HG02763 (cell line): ENCODE measurements around the gene MTRF1L.

Experiments
- ATAC-seq: cut with Tn5 transposase; IDR thresholded peaks from one replicate; pipeline ENCODE4 v1.9.1; 2021; ENCODE audit warnings: mild to moderate bottlenecking, moderate library complexity; ENCODE audit not compliant: unreplicated experiment

MTRF1L gene, protein sequence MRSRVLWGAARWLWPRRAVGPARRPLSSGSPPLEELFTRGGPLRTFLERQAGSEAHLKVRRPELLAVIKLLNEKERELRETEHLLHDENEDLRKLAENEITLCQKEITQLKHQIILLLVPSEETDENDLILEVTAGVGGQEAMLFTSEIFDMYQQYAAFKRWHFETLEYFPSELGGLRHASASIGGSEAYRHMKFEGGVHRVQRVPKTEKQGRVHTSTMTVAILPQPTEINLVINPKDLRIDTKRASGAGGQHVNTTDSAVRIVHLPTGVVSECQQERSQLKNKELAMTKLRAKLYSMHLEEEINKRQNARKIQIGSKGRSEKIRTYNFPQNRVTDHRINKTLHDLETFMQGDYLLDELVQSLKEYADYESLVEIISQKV

DNA sequence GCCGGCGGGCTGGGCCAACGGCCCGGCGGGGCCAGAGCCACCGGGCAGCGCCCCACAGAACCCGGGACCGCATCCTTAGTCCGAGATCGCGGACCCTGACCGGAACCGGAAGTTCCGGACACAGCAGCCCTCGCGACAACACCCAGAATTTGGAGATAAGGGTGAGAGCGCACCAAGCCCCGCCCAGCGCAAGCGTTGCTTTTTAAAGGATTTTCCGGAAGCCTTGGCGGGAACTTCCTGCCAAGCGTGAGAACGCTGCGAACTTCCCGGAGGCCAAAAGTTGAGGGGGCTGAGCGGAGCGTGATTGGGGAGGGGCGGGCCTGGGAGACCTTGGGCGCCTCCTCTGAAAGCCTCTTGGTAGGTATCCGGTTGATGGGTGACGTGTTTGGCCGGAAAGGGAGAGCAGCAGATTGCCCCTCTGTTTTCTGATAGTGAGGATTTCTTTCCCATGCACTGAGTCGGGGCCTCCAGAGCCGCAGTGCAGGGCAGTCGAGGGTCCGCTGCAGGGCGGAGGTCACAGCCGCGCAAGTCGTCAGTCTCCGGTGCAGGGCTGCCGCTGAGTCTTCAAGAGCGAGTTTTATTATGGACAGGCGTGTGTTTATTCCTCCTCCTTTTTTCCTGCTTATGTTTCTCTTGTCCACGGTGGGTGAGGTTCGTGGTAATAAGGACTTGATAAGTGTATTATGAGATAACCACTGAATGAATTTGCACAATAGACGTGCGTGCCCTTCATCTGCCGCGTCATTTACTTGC lies at the start of gene MTRF1L:
Gene MTRF1L (minus strand): TSS at position 97 of the 753 bp plus-strand sequence. CDS start 24 bp downstream, at position 73.
- peak; percentile 98 for ATAC-seq

DNA sequence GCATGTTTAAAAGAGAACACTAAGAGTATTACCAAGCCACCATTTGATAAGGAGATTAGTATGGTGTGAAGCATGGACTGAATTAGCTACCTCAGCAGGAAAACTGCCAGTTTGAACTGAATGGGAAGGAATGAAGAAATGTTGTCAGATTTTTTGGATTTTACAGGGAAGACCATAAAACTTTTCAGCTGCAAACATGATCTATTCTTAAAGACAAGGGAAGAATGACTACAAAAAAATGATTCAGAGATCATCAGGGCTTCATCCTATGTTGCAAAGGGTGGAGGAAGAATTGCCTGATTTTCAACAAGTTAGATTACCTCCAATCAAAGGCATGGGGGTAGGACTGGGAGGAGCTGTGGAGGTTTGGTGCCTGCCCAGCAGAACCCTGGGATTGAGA lies 49.3 kb upstream of the MTRF1L start:
- ATAC-seq: no peak

DNA sequence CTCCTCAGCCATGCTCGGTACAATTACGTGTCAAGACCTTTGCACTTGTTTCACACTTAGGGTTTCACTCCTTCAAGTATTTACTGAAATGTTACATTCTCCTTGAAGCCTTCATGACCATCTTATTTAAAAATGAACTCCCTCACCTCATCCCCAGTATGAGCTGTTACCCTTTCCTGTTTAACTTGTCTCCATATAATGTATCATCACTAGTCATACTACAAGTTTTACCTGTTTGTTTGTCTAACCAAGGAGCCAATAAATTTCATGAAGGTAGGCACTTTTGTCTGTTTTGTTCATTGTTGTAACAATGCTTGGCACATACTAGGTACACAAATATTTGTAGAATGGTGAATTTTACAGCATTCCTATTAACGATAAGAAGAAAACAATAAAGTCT lies 46.1 kb upstream of the MTRF1L start:
- no peak for ATAC-seq

DNA sequence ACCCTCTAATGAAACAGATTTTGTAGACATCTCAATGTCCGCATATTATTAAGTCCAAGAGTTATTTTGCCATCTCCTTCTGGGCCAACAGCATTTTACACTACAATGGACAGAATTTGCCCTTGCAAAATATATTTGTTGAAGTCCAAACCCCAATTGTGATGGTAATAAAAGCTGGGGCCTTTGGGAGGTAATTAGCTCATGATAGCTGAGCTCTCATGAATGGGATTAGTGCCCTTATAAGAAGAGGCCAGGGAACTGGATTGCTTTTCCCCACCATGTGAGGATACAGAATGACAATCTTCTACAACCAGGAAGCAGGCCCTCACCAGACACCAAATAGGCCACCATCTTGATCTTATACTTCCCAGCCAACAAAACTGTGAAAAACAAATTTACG lies 44.9 kb upstream of the MTRF1L start:
- ATAC-seq: no peak

DNA sequence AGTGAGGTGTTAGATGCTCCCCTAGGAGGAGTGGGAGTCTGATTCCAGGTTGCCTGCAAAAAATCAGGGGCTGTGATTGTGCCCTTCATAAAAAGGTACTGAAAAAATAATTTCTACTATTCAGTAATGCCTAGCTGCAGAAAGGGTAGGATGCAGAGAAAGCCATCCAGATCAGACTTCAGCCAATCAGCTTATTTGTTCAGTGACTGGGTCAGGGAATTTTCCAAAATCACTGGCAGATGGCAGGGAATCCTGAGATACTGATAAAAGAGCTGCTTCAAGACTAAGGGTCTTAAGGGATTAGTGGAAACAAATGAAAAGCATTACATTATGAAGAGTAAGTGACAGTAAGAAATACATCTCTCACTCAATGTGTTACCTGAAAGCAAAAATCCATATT lies 42.8 kb upstream of the MTRF1L start:
- ATAC-seq: no peak

DNA sequence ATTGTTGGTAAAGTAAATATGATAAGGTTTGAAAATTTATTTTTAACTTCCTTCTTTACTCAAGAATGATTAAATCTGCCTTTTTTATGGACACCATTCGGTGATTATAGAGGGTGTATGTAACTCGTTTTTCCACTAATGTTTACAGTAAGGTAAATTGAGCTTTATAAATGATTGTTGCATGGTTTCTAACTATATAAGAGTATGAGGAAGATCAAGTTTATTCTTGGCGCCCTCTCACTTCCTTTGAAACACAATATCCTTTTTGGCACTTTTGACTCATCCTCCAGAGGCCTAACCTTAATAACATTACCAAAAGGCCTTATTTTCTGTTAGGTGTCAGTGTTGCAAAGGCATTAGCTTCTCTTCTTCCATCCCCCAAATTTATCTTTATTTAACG lies 41.8 kb upstream of the MTRF1L start:
- no peak for ATAC-seq

DNA sequence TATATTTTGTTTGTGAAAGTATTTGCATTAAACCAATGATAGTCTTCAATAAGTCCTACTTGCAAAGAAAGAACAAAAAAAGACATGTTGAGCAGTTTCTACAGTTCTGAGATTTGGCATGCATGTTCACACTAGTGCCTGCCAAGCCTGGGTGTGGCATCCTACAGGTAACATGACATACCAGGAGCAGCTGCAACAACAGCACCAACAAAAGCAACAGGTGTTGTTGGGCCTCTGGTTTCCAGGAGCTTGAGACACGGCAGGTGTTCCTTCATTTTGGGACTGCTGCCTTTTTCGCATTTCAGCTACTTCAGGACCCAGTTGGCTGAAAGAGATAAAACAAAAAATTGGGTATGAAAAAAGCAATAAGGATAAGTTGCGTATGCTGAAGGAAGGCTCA lies 41.2 kb upstream of the MTRF1L start:
- ATAC-seq: no peak

DNA sequence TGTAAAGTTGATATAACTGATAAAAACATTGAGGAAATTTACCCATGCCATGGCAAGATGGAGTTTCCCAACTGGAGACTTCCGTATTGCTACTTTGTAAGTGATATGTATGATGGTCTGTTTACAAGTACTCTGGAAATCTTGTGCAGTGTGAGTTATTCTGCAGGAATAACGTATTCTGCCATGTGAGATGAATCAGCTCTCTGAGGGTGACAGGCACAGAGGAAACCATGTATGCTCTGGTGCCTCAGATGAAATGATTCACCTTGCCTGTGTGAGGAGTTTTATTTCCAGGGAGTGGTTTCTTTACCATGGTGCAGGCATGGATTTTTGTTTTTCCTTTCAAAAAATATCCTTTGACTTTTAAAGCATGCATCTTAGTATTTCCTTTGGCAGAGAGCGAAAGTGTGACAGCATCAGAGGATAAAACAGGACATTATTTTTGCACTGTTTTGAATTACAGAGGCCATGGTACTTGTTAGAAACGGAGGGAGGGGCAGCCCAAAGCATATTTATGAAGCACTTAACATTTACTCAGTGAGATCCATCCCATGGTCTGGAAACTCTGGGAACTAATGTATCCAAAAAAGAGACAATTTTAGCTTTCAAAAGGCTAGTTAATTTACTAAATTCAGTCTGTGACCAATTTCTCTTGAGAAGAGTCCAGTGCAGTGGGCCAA lies 36.0 kb upstream of the MTRF1L start:
- no peak for ATAC-seq

DNA sequence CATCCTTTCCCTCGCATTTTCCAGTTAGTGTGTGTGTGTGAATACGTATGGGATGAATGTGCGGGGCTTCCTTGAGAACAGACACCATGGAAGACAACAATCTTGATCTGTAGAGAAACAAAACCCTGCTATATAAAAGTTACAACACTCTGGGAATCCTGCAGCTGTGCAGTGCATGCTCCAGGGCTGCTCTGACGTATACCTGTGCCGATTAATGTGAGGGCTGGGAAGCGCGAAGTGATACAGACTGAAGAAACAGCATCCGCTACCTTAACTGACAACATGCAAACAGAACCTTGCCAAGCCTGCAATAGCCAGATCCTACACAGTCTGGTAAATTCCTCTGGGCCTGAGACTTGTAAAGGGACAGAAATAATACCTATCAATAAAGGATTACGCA lies 31.6 kb upstream of the MTRF1L start:
- ATAC-seq: no peak

DNA sequence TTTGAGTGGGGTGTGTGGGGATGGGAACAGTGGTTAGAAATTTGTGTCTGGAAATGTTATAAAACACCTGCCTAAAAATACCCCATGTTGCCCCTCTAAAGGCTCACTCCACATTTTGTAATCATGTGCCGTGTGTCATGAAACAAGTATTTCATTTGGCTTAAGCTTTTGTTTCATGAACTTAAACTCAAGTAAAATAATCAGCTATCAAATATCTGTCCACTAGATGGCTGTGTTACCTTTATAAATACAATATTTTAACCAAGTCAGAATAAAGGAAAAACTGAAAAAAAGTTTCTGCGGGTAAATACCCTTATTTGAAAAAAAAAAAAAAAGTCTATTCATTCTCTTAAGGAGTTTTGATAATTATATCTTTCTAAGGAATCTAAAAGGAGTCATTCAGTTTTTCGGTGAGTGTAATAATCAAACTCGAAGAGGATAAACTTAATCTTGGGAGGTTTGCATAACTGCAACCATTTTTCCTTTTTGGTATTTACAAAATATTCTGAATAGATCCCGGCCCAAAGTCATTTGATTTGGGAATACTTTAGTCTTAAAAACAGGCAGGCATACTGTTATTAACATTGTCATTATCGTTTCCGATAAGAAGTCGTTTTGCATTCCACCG lies 29.9 kb upstream of the MTRF1L start:
- ATAC-seq: no peak

DNA sequence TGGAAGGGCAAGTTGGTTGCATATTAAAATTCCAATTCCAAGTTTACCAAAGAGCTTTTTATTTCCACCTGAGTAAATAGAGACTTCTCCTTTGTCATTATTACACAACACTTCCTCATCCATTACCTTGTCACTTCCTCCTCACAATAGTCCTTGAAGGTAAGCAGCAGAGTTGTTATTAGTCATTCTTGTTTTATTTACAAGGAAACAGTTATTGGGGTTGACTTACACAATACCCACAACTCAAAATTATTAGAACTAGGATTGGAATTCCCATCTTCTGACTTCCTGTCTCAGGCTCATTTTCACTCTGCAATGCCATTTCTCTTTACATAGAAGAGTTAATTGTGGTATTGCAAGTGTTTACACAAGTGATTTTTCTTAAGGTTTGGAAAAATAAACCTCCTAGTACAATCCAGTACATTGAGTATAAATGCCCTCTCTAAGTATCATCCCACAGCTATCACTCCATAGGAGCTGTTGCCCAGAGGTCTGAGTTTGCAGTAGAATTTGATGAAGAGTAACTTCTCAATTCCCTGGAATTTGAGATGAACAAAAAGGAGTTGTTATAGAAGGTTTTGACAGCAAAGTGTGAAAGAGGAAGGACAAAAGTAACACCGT lies 28.9 kb upstream of the MTRF1L start:
- ATAC-seq: no peak

DNA sequence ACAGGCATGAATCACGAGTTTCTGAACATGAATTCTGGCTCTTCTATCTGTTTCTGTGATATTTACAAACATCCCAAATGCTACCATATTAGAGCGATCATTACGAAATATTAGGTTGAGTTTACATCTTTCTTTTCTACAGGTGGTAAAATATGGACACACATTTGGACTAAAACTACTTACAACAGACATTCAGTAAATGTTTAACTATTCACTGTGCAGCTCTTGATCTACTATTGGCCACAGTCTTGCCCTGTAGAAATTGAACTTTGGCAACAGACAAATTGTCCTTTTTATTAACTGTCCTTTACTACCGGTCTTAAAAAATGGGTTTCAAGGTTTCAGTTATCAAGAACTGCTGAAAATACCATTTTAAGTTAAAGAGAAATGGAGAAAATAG lies 26.5 kb upstream of the MTRF1L start:
- ATAC-seq: no peak

DNA sequence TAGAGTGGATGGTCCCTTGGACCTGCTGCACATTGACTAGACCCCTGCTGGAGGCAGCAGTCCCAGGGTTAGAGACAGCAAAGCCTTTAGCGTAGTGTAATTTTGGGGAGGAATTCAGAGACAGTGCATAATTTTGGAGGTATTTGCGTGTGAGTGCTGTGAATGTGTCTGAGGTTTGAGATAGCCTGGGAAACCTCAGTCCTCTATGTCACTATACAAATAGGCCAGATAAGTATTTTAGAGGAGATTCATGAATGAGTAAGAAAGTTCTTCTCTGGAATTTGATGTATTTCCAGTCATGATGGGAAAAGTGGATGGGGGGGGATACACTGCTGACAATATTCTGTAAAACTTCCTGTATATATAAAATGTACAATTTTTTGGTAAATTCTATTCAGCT lies 25.8 kb upstream of the MTRF1L start:
- ATAC-seq: no peak

DNA sequence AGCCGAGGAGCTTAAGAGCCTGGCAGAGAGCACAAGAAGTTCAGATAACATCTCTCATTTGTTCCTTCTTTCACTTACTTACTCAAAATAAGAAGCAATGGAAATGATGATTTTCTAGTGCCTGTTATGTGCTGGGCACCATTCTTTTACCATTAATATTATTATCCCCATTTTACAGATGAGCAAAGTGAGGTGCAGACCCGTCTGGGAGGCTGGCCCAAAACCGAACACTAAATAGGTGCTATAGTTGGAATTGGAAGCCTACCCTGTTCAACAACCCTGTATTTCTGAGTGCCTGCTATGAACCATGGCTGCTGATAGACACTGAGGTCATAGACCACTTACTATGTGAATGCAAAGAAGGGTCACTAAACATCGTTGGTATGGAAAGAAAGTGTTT lies 25.0 kb upstream of the MTRF1L start:
- no peak for ATAC-seq

DNA sequence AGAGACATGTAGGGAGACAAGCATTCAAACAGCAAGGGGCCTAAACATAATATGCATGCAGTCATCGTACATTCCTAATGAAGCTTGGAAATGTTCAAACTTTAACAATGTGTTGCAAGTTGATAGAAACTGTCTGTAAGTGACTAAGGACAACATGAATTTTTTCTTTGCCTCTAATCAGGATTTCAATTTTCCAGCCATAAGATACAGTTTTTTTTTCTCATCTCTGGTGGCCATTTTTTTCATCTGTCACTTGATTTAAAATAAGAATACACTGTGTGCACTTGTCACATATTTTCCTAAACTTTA lies 22.2 kb upstream of the MTRF1L start:
- ATAC-seq: no peak

DNA sequence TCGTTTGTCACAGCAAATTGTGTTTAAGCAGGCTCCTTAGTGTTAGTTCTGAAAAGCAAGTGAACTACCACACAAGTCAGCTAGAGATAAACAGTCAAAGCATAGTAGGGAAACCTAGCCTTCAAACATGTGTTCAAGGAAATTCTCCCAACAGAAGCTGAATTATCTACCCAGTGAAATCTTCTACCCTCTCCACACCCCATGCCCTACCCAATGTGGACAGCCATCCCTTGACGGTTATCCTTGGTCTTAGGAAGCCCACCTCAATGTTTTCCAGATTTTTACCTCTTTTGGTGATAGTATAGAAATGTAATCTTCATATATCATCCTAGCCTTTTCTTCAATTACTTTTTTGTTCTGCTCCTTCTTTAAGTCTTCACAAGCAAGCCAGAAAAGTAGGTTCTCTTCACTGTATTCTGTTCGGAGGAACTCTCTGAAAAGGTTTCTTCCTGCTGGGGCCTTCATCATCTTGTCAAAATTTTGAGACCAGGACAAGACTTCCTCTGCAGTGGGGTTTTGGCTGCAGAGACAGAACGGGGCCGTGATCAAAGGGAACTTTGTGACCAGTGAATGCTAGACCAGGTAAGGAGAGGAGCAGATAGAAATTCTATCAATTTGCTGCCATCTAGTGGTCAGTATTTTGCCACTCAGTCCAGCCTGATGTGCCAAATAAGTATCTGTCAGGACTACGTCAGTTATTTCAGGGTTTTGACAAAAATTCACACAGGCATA lies 21.6 kb upstream of the MTRF1L start:
- ATAC-seq: peak; percentile 98

DNA sequence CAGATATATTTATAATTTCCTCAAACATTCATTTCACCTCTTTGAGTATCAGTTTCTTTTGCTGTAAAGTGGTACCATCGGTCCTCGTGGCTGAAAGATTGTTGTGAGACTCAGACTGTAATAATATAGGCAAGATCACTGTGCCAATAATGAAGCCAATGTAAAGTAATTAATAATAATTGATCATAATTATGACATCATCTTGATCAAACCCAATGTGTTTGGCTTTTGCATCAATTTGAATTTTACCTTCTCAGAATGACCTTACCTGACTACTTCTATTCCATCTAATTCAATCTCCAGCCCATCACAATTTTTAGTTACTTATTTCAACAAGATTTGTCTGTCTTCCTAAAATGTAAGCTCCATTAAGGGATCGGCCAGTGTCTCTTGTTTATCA lies 15.8 kb upstream of the MTRF1L start:
- ATAC-seq: no peak

DNA sequence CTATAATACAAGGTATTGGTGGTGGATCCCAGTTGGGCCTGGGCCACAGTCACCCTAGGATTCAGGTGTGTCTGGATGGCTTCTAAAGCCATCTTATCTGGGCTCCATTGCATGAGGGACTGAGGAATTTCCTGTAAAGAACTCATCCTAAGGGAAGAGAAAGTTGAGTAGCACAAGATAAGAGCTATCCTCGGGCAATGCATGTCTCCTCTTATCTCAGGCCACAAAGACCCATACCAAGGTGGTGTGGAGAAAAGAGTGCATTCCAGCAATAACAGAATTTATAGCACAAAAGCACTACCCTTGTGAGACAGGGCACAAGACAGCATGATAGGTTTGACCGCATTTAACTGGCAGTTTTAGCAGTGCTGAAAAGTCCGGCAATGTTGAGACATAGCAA lies 14.3 kb upstream of the MTRF1L start:
- ATAC-seq: no peak

DNA sequence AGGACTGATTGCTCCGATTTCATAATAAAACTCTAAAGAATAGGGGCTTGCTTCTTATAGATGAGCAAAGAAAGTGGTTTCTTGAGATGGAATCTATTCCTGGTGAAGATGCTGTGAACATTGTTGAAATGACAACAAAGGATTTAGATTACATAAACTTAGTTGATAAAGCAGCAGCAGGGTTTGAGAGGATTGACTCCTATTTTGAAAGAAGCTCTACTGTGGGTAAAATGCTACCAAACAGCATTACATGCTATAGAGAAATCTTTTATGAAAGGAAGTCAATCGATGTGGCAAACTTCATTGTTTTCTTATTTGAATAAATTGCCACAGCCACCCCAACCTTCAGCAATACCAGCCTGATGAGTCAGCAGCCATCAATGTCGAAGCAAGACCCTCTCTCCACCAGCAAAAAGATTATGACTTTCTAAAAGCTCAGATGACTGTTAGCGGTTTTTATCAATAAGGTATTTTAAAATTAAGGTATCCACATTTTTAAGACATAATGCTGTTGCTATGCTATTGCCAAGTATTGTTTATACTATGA lies 12.7 kb upstream of the MTRF1L start:
- no peak for ATAC-seq

DNA sequence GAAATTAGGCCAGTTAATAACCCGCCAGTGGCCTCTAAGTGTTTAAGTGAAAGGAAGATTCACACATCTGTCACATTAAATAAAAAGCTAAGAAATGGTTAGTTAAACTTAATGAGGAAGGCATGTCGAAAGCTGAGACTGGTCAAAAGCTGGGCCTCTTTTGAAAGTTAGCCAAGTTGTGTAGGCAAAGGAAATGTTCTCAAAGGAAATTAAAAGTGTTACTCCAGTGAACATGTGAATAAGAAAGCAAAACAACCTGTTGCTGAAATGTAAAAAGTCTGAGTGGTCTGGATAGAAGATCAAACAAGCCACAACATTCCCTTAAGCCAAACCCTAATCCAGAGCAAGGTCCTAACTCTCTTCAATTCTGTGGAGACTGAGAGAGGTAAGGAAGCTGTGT lies 10.9 kb upstream of the MTRF1L start:
- no peak for ATAC-seq
